GM23338 (cell line): ENCODE measurements around the gene MSH4.

Experiments used
- EZH2phosphoT487 ChIP-seq: fragments of 200-600 bp; sonication (generic); IDR thresholded peaks from one replicate; pipeline ENCODE4 v1.8.1; 2018; ENCODE audit warnings: antibody characterized with exemption; ENCODE audit not compliant: unreplicated experiment
- JUNB ChIP-seq: IDR thresholded peaks from one replicate; pipeline ENCODE4 v1.6.1; 2016; ENCODE audit warnings: antibody characterized with exemption; ENCODE audit not compliant: unreplicated experiment
- POLR2AphosphoS5 ChIP-seq: IDR thresholded peaks from 2 replicates; pipeline ENCODE4 v1.6.1; 2016; ENCODE audit warnings: antibody characterized with exemption, low read depth
- ZNF114 ChIP-seq: fragments of 250-450 bp; sonication (Bioruptor Pico); IDR thresholded peaks from 2 replicates; pipeline ENCODE4 v1.5.0; 2020; ENCODE audit warnings: mild to moderate bottlenecking, moderate library complexity
- TF ChIP-seq, protein P1 (sequence below), 2 experiments: fragments of 200-600 bp in 1 of 2; sonication (generic) in 1 of 2; conservative IDR thresholded peaks; 2 replicates each; pipeline versions ENCODE4 v1.5.1 to v1.6.1; 2016 to 2017; ENCODE audit warnings: antibody characterized with exemption in 2 of 2, low read depth in 2 of 2, mild to moderate bottlenecking in 2 of 2, moderate library complexity in 1 of 2
- TF ChIP-seq, protein P2 (sequence below): IDR thresholded peaks from one replicate; pipeline ENCODE4 v1.6.1; 2018; ENCODE audit warnings: antibody characterized with exemption; ENCODE audit not compliant: unreplicated experiment

DNA sequence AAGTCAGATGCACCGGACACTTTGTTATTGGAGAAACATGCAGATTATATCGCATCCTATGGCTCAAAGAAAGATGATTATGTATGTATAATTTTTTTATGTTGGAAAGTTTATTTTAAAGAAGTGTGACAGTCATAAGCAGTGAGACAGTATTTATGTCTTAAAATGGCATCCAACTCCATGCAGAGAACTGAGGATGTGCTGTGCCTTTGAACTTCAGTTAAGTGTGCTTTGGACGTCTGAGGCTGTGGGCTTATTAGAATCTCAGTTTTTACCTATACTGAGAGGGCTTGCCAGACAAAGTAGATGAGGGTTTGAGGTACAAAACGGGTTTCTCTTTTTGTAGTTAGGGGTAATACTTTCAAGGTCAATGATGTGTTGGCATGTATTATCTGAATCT lies 9.2 kb upstream of the MSH4 start:
- TF ChIP-seq, protein P1, sequence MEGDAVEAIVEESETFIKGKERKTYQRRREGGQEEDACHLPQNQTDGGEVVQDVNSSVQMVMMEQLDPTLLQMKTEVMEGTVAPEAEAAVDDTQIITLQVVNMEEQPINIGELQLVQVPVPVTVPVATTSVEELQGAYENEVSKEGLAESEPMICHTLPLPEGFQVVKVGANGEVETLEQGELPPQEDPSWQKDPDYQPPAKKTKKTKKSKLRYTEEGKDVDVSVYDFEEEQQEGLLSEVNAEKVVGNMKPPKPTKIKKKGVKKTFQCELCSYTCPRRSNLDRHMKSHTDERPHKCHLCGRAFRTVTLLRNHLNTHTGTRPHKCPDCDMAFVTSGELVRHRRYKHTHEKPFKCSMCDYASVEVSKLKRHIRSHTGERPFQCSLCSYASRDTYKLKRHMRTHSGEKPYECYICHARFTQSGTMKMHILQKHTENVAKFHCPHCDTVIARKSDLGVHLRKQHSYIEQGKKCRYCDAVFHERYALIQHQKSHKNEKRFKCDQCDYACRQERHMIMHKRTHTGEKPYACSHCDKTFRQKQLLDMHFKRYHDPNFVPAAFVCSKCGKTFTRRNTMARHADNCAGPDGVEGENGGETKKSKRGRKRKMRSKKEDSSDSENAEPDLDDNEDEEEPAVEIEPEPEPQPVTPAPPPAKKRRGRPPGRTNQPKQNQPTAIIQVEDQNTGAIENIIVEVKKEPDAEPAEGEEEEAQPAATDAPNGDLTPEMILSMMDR (conservative IDR thresholded peaks at IDR 0.05; ENCODE audit: low read depth in 2 of 2), result no peak
- TF ChIP-seq JUNB (no peak), POLR2AphosphoS5 (no peak), EZH2phosphoT487 (no peak), ZNF114 (no peak)
- TF ChIP-seq, protein P2, sequence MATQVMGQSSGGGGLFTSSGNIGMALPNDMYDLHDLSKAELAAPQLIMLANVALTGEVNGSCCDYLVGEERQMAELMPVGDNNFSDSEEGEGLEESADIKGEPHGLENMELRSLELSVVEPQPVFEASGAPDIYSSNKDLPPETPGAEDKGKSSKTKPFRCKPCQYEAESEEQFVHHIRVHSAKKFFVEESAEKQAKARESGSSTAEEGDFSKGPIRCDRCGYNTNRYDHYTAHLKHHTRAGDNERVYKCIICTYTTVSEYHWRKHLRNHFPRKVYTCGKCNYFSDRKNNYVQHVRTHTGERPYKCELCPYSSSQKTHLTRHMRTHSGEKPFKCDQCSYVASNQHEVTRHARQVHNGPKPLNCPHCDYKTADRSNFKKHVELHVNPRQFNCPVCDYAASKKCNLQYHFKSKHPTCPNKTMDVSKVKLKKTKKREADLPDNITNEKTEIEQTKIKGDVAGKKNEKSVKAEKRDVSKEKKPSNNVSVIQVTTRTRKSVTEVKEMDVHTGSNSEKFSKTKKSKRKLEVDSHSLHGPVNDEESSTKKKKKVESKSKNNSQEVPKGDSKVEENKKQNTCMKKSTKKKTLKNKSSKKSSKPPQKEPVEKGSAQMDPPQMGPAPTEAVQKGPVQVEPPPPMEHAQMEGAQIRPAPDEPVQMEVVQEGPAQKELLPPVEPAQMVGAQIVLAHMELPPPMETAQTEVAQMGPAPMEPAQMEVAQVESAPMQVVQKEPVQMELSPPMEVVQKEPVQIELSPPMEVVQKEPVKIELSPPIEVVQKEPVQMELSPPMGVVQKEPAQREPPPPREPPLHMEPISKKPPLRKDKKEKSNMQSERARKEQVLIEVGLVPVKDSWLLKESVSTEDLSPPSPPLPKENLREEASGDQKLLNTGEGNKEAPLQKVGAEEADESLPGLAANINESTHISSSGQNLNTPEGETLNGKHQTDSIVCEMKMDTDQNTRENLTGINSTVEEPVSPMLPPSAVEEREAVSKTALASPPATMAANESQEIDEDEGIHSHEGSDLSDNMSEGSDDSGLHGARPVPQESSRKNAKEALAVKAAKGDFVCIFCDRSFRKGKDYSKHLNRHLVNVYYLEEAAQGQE, result no peak
